ENCODE results near the gene PPP2R3A.
A peak's percentile ranks its signal among the peaks of the same experiment; 100 is the strongest.
"Not testable (repeated sequence)": the region's sequence is repeated elsewhere in the genome, so short reads cannot be mapped to it uniquely, and the experiment has no call there.

Gene PPP2R3A

GRCh38 chr3:136162322-136162721 is 196.8 kb downstream of the PPP2R3A start:
- DNase-seq (no peak), ATAC-seq (no peak)
- peaks cover 15% of the 10 kb centered on the region for H3K36me3 Mint-ChIP-seq (ENCODE audit: low read depth)
- no peak overlapping the region for H3K27ac Mint-ChIP-seq
- peaks cover 67% of the 10 kb centered on the region for H3K4me1 Mint-ChIP-seq
- H3K27me3 Mint-ChIP-seq = no peaks in the 10 kb centered on the region
- no peak overlapping the region for H3K4me3 Mint-ChIP-seq
- peaks cover 8% of the 10 kb centered on the region for H3K9me3 Mint-ChIP-seq

GRCh38 chr3:136163607-136164006 is 198.1 kb downstream of the PPP2R3A start:
- not testable (repeated sequence) for ATAC-seq, H3K27me3 Mint-ChIP-seq, H3K4me3 Mint-ChIP-seq, DNase-seq, H3K9me3 Mint-ChIP-seq
- Mint-ChIP-seq H3K27ac (peak overlapping the region; percentile 79), H3K4me1 (peaks cover 69% of the 10 kb centered on the region), H3K36me3 (ENCODE audit: low read depth) (peaks cover 17% of the 10 kb centered on the region)

GRCh38 chr3:136166507-136166906 is 201.0 kb downstream of the PPP2R3A start:
- Mint-ChIP-seq H3K9me3 (peaks cover 5% of the 10 kb centered on the region), H3K27me3 (no peaks in the 10 kb centered on the region), H3K36me3 (ENCODE audit: low read depth) (peaks cover 12% of the 10 kb centered on the region), H3K4me3 (no peak overlapping the region), H3K4me1 (peaks cover 62% of the 10 kb centered on the region), H3K27ac (no peak overlapping the region)
- DNase-seq = no peak
- ATAC-seq = no peak

- H3K27me3 Mint-ChIP-seq, H3K27ac Mint-ChIP-seq, H3K4me3 Mint-ChIP-seq, DNase-seq, H3K9me3 Mint-ChIP-seq, ATAC-seq: not testable (repeated sequence)
- Mint-ChIP-seq H3K4me1 (peaks cover 56% of the 10 kb centered on the region), H3K36me3 (ENCODE audit: low read depth) (peaks cover 11% of the 10 kb centered on the region)
These were observed 202.7 kb downstream of the PPP2R3A start for GRCh38 chr3:136168236-136168635.

- Mint-ChIP-seq H3K4me1 (peaks cover 46% of the 10 kb centered on the region), H3K27me3 (no peaks in the 10 kb centered on the region), H3K9me3 (no peaks in the 10 kb centered on the region), H3K27ac (no peak overlapping the region), H3K36me3 (ENCODE audit: low read depth) (peaks cover 15% of the 10 kb centered on the region), H3K4me3 (no peak overlapping the region)
- ATAC-seq = peak; percentile 56
- DNase-seq = no peak
These were observed 205.6 kb downstream of the PPP2R3A start for GRCh38 chr3:136171097-136171542.

- H3K27ac Mint-ChIP-seq = no peak overlapping the region
- no peak for ATAC-seq
- no peaks in the 10 kb centered on the region for H3K27me3 Mint-ChIP-seq
- peaks cover 38% of the 10 kb centered on the region for H3K4me1 Mint-ChIP-seq
- no peaks in the 10 kb centered on the region for H3K9me3 Mint-ChIP-seq
- DNase-seq = no peak
- H3K4me3 Mint-ChIP-seq = no peak overlapping the region
- peaks cover 8% of the 10 kb centered on the region for H3K36me3 Mint-ChIP-seq (ENCODE audit: low read depth)
These were observed 208.5 kb downstream of the PPP2R3A start for GRCh38 chr3:136173939-136174490.

- peaks cover 70% of the 10 kb centered on the region for H3K4me1 Mint-ChIP-seq
These were observed 212.3 kb downstream of the PPP2R3A start for GRCh38 chr3:136177876-136178275.

GRCh38 chr3:136181741-136182140 is 216.2 kb downstream of the PPP2R3A start:
- H3K9me3 Mint-ChIP-seq = no peaks in the 10 kb centered on the region
- H3K27me3 Mint-ChIP-seq = no peaks in the 10 kb centered on the region
- H3K4me1 Mint-ChIP-seq = peaks cover 87% of the 10 kb centered on the region
- DNase-seq = no peak
- no peak overlapping the region for H3K27ac Mint-ChIP-seq
- no peak overlapping the region for H3K4me3 Mint-ChIP-seq
- H3K36me3 Mint-ChIP-seq (ENCODE audit: low read depth) = no peaks in the 10 kb centered on the region
- no peak for ATAC-seq

More at GRCh38 chr3:136177876-136178275, 212.3 kb downstream of the PPP2R3A start:
- Mint-ChIP-seq H3K27me3 (no peaks in the 10 kb centered on the region), H3K36me3 (ENCODE audit: low read depth) (peaks cover 8% of the 10 kb centered on the region), H3K9me3 (no peaks in the 10 kb centered on the region), H3K4me3 (no peak overlapping the region), H3K27ac (no peak overlapping the region)
- no peak for ATAC-seq
- no peak for DNase-seq

- Mint-ChIP-seq H3K27me3 (no peaks in the 10 kb centered on the region), H3K4me1 (peaks cover 90% of the 10 kb centered on the region), H3K4me3 (no peak overlapping the region), H3K9me3 (no peaks in the 10 kb centered on the region), H3K36me3 (ENCODE audit: low read depth) (no peaks in the 10 kb centered on the region), H3K27ac (no peak overlapping the region)
- ATAC-seq = no peak
- DNase-seq = no peak
These were observed 219.2 kb downstream of the PPP2R3A start for GRCh38 chr3:136184703-136185102.

- no peak for DNase-seq
- H3K36me3 Mint-ChIP-seq (ENCODE audit: low read depth) = peaks cover 11% of the 10 kb centered on the region
- ATAC-seq = no peak
- H3K27ac Mint-ChIP-seq = peak overlapping the region; percentile 63
- no peaks in the 10 kb centered on the region for H3K27me3 Mint-ChIP-seq
- peak overlapping the region; percentile 10 for H3K4me3 Mint-ChIP-seq
- no peaks in the 10 kb centered on the region for H3K9me3 Mint-ChIP-seq
- H3K4me1 Mint-ChIP-seq = peaks cover 94% of the 10 kb centered on the region
These were observed 220.8 kb downstream of the PPP2R3A start for GRCh38 chr3:136186344-136186743.

GRCh38 chr3:136186846-136187245 is 221.3 kb downstream of the PPP2R3A start:
- Mint-ChIP-seq H3K36me3 (ENCODE audit: low read depth) (peaks cover 16% of the 10 kb centered on the region), H3K4me1 (peaks cover 96% of the 10 kb centered on the region), H3K27me3 (no peaks in the 10 kb centered on the region), H3K9me3 (no peaks in the 10 kb centered on the region), H3K4me3 (peak overlapping the region; percentile 26), H3K27ac (no peak overlapping the region)
- ATAC-seq (no peak), DNase-seq (no peak)

GRCh38 chr3:136187868-136188267 is 222.3 kb downstream of the PPP2R3A start:
- Mint-ChIP-seq H3K36me3 (ENCODE audit: low read depth) (peaks cover 23% of the 10 kb centered on the region), H3K9me3 (no peaks in the 10 kb centered on the region), H3K27ac (no peak overlapping the region), H3K4me3 (no peak overlapping the region), H3K4me1 (peaks cover 96% of the 10 kb centered on the region), H3K27me3 (no peaks in the 10 kb centered on the region)
- ATAC-seq (no peak), DNase-seq (no peak)

GRCh38 chr3:136189043-136189442 is 223.5 kb downstream of the PPP2R3A start:
- Mint-ChIP-seq H3K4me3 (peak overlapping the region; percentile 10), H3K27ac (peak overlapping the region; percentile 39), H3K4me1 (peaks cover 90% of the 10 kb centered on the region), H3K36me3 (ENCODE audit: low read depth) (peaks cover 32% of the 10 kb centered on the region), H3K9me3 (no peaks in the 10 kb centered on the region), H3K27me3 (no peaks in the 10 kb centered on the region)
- ATAC-seq (no peak), DNase-seq (no peak)

GRCh38 chr3:136189859-136190617 is 224.5 kb downstream of the PPP2R3A start:
- peak overlapping the region; percentile 97 for H3K4me3 Mint-ChIP-seq
- peaks cover 42% of the 10 kb centered on the region for H3K36me3 Mint-ChIP-seq (ENCODE audit: low read depth)
- no peak for ATAC-seq

GRCh38 chr3:136192195-136192594 is 226.7 kb downstream of the PPP2R3A start:
- H3K27me3 Mint-ChIP-seq, ATAC-seq, DNase-seq, H3K9me3 Mint-ChIP-seq: not testable (repeated sequence)
- Mint-ChIP-seq H3K36me3 (ENCODE audit: low read depth) (peaks cover 48% of the 10 kb centered on the region), H3K27ac (peak overlapping the region; percentile 23), H3K4me3 (peak overlapping the region; percentile 97), H3K4me1 (peaks cover 76% of the 10 kb centered on the region)

More at GRCh38 chr3:136189859-136190617, 224.5 kb downstream of the PPP2R3A start:
- H3K27me3 Mint-ChIP-seq = no peaks in the 10 kb centered on the region
- no peaks in the 10 kb centered on the region for H3K9me3 Mint-ChIP-seq
- no peak overlapping the region for H3K27ac Mint-ChIP-seq
- H3K4me1 Mint-ChIP-seq = peaks cover 86% of the 10 kb centered on the region
- DNase-seq = no peak
